Mesenteric fat pad (tissue), 1 donor: ENCODE results near the gene FRRS1. TPM values are rescaled to one million over a fixed set of nuclear protein-coding genes. Genes with fewer than 3 reads are reported as not detected.

Source experiments
- DNase-seq: peaks from one replicate; pipeline ENCODE4 v3.0.0-alpha.2; 2020; ENCODE audit warnings: low spot score
- total RNA-seq: library from RNA; stranded (reverse); fragmentation: NEBNext Ultra II Directional; extraction: Animal tissue kit (Norgen Biotek cat#: 25700); gene quantifications from one replicate; pipeline ENCODE4 v1.2.1, GENCODE V29; 2021
- donor health status: DM: yes; HTN: yes; CAD: no.

FRRS1 gene
- total RNA-seq, 1 donor from 2014 or later: 6.0 TPM

- DNase-seq: no peak
Observed at GRCh38 chr1:99737016-99737415, 29.4 kb downstream of the FRRS1 start.

DNA sequence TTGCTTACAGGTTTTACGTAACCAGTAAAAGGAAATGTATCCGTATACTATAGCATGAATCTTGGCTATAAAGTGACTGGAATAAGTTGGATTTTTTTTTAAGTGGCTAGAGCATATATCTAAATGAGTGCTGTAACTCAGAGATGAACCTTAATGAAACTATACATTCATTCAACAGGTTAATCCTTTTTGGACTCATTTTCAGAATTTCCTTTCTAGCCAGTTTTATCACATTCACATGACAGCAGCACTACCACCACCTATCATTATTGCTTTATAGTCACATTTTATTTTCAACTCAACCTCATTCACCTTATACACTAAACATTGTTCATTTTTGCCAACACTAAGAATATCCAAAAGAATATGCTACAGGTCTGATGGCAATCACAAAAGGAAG is 30.6 kb downstream of the FRRS1 start:
- no peak for DNase-seq

GRCh38 chr1:99731384-99731783 is 35.1 kb downstream of the FRRS1 start:
- no peak for DNase-seq

- DNase-seq: no peak
Observed at GRCh38 chr1:99728494-99729235, 37.8 kb downstream of the FRRS1 start.

DNA sequence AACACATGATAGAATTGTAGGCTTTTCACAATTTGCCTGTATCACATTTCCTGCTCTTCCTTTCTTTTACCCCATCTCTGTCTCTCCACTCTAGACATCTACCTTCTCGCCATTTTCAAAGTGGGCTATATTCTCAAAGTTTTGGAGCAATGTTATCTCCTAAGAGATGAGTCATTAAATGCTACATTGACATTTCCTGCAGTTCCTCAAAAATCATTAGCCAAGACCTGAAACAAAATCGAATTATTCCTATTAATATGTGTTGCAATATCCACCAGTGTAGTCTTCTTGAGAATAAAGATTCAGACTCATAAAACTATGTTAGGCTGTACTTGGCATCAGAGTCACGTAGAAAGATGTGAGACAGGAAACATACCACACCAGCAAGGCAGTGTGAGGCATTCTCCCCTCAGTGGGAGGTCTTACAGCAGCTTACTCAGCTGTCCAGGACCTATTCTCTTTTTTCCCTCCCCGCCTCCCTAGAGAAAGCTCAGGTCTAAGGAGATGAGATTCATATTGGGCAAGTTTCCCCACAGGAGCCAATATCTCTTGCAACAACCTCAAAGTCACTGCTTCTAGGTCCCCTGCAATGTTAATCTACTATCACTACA is 38.8 kb downstream of the FRRS1 start:
- no peak for DNase-seq

GRCh38 chr1:99726818-99727217 is 39.6 kb downstream of the FRRS1 start:
- no peak for DNase-seq

DNA sequence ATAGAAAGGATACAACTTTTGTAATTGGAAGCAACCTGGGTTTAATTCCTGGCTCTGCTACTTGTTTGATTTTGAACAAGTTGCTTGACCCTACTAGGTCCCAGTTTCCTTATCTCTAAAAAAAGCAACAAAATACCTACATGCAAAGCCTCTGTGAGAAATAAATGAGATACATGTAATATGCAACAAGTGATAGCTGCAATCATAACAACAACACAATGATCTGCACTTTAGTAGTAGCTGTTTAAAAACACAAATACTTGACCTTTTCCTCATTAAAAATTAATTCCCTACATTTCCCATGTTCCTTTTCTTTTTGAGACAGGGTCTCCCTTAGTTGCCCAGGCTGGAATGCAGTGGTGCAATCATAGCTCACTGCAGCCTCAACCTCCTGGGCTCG is 40.0 kb downstream of the FRRS1 start:
- DNase-seq: no peak

GRCh38 chr1:99725996-99726395 is 40.4 kb downstream of the FRRS1 start:
- no peak for DNase-seq

DNA sequence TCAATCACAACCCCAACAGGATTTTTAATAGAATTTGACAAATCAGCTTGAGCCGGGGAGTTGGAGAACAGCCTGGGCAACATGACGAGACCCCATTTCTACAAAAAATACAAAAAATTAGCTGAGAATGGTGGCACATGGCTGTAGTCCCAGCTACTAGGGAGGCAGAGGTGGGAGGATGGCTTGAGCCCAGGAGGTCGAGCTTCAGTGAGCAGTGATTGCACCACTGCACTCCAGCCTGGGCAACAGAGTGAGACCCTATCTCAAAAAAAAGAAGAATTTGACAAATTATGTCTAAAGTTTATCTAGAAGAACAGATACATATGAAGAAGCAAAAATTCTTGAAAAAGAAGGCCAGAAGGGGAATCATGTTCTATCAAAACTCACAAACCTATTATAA is 43.2 kb downstream of the FRRS1 start:
- no peak for DNase-seq

DNA sequence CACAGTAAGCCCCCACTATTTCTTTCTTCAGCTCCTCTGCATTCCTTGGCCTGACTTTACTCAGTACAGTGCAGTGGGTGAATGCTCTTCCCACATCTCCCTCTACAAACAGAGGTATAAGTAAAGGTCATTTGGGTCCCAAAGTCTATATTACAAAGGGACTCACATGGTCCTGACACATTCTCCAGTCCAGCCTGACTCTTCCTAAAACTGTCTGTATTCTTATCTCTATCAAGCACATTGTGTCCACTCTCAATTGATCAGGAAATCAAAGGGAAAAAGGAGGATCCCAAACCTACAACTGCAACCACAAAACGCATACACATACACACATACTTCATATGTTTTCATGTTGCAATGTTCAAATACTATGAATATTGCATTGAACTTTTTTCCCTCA is 49.4 kb downstream of the FRRS1 start:
- no peak for DNase-seq

- DNase-seq: no peak
Observed at GRCh38 chr1:99713006-99713405, 53.4 kb downstream of the FRRS1 start.

DNA sequence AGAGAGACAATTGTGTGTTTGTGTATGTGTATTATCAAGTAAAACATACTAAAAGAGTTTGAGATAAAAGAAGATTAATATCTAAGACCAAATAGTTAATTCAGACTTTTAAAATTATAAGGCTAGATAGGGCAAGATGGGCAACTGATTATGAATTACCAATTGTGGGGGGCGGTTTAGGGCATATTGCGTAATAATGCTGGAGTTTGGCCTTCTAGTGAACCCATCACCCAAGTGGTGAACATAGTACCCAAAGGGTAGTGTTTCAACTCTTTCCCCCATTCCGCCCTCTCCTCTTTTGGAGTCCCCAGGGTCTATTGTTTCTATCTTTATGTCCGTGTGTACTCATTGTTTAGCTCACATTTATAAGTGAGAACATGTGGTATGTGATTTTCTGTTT is 55.4 kb downstream of the FRRS1 start:
- no peak for DNase-seq

GRCh38 chr1:99707535-99708142 is 58.8 kb downstream of the FRRS1 start:
- DNase-seq: no peak

- DNase-seq: no peak
Observed at GRCh38 chr1:99705385-99705784, 61.0 kb downstream of the FRRS1 start.

GRCh38 chr1:99704356-99704816 is 62.0 kb downstream of the FRRS1 start:
- no peak for DNase-seq

GRCh38 chr1:99702221-99702620 is 64.2 kb downstream of the FRRS1 start:
- DNase-seq: no peak

DNA sequence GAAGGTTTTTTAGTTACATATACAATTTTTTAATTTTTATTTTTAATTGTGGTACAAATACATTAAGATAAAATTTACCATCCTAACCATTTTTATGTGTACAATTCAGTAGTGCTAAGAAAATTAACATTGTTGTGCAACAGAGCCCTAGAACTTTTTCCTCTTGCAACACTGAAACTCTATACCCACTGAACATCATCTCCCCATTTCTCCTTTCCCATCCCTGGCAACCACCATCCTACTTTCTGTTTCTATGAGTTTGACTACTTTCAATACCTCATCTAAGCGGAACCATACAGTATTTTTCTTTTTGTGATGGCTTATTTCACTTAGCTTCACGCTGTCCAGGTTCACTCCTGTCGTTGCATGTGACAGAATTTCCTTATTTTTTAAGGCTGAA is 66.4 kb downstream of the FRRS1 start:
- no peak for DNase-seq

- DNase-seq: no peak
Observed at GRCh38 chr1:99697580-99697979, 68.9 kb downstream of the FRRS1 start.

DNA sequence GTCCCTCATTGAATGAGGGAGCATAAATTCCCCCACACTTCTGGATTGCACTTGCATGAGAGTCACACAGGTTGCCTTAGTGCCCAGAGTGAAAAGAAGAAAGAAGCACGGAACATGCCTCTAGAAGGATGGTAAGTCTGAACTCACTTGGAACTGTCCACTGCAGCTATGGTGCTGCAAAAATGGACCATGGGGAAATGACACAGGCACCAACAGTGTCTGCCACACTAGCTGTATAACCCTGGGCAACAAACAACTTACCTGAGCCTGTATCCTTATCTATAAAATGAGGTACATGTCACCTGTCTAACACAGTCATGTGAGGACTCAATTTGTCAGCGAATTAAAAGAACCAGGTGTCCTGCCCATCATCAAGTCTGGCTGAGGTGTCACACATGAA is 69.8 kb downstream of the FRRS1 start:
- no peak for DNase-seq

GRCh38 chr1:99691175-99691574 is 75.3 kb downstream of the FRRS1 start:
- no peak for DNase-seq

GRCh38 chr1:99685516-99686180 is 80.8 kb downstream of the FRRS1 start:
- DNase-seq: no peak

DNA sequence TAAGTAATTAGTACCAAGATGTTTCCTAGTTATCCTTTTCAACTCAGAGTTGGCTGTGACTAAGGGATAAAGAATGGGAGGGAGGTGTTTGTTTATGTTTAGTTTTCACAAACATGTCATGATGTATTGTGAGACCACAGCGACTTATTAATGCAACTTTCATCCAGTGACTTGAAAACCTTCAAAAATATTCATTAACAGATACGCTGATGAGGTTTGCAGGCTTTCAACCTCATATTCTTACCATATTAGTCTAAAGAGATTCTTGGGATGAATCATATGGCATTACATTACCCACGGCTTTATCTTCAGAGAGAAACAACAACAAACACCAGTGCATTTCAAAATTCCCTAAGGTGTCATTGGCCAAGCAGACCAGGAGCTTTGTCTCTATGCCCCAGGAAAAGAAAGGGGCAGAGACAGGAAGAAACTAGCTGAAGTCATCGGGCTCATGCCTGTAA is 84.1 kb downstream of the FRRS1 start:
- no peak for DNase-seq
